ENCODE results near the gene TTC38.

- TF ChIP-seq POLR2AphosphoS5 (IDR thresholded peaks at IDR 0.05; ENCODE audit: insufficient read depth, low read depth, low read length) (no peak), MAX (IDR thresholded peaks at IDR 0.05; ENCODE audit: insufficient read depth, insufficient read length) (no peak), POLR2A (IDR thresholded peaks at IDR 0.05; ENCODE audit: low read depth, low read length) (no peak)
Measured at GRCh38 chr22:46269564-46269963, 1.8 kb downstream of the TTC38 start.

Measured in endothelial cell of umbilical vein (primary cell).